Esophagus squamous epithelium (tissue), 4 donors: ENCODE results near the gene MICA.

Source experiments
- POLR2A ChIP-seq, 4 donors: fragments of 450-650 bp; IDR thresholded peaks; one replicate each; pipeline ENCODE4 v1.6.1; 2017; ENCODE audit warnings: antibody characterized with exemption in 4 of 4, mild to moderate bottlenecking in 4 of 4, moderate library complexity in 3 of 4
- TF ChIP-seq, protein P1 (sequence below), 6 experiments: fragments of 450-650 bp in 4 of 6; fragments of 200-600 bp in 2 of 6; sonication (generic) in 2 of 6; IDR thresholded peaks; one replicate each; pipeline ENCODE4 v1.5.1; 2016 to 2019; ENCODE audit warnings: antibody characterized with exemption in 6 of 6, mild to moderate bottlenecking in 4 of 6, moderate library complexity in 4 of 6

DNA sequence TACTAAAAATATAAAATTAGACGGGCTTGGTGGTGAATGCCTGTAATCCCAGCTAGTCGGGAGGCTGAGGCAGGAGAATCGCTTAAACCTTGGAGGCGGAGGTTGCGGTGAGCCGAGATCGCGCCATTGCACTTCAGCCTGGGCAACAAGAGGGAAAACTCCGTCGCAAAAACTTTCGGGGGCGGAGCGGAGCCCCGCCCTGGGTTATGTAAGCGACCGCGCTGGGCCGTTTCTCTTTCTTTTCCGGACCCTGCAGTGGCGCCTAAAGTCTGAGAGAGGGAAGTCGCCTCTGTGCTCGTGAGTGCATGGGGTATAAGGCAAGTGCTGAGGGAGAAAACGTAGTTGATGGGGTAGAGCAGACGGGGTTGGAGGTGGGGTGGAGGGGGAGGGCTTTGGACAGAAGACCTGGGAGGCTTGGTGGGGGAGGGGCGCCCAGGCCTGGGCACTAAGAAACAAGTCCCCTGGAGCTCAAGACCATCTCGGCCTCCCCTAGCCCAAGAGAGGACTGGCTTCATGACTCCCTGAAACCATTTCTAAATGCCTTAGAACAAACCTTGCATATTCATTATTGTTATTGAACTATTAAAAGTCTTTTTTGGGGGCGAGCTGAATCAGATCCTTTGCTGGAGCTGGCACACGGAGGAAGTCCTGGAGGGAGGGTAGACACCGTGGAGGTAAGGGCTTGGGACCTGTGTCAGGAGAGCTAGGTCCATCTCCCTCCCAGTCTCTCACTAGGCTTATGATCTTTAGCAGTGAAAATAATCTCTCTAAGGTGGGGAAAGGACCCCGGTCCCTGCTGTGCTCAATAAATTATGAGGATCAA lies 2.7 kb upstream of the MICA start:
- TF ChIP-seq, protein P1, sequence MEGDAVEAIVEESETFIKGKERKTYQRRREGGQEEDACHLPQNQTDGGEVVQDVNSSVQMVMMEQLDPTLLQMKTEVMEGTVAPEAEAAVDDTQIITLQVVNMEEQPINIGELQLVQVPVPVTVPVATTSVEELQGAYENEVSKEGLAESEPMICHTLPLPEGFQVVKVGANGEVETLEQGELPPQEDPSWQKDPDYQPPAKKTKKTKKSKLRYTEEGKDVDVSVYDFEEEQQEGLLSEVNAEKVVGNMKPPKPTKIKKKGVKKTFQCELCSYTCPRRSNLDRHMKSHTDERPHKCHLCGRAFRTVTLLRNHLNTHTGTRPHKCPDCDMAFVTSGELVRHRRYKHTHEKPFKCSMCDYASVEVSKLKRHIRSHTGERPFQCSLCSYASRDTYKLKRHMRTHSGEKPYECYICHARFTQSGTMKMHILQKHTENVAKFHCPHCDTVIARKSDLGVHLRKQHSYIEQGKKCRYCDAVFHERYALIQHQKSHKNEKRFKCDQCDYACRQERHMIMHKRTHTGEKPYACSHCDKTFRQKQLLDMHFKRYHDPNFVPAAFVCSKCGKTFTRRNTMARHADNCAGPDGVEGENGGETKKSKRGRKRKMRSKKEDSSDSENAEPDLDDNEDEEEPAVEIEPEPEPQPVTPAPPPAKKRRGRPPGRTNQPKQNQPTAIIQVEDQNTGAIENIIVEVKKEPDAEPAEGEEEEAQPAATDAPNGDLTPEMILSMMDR (IDR thresholded peaks at IDR 0.05), result no peak
- TF ChIP-seq POLR2A (IDR thresholded peaks at IDR 0.05), result peak in 1 of 4 donors; percentile 56
